GM19438 (cell line): ENCODE data around the gene NF1.
"Not testable (repeated sequence)": the region's sequence is repeated elsewhere in the genome, so short reads cannot be mapped to it uniquely, and the experiment has no call there.

Experiments
- ATAC-seq: cut with Tn5 transposase; IDR thresholded peaks from one replicate; pipeline ENCODE4 v1.9.1; 2021; ENCODE audit warnings: low read depth; ENCODE audit not compliant: unreplicated experiment

NF1 gene

DNA sequence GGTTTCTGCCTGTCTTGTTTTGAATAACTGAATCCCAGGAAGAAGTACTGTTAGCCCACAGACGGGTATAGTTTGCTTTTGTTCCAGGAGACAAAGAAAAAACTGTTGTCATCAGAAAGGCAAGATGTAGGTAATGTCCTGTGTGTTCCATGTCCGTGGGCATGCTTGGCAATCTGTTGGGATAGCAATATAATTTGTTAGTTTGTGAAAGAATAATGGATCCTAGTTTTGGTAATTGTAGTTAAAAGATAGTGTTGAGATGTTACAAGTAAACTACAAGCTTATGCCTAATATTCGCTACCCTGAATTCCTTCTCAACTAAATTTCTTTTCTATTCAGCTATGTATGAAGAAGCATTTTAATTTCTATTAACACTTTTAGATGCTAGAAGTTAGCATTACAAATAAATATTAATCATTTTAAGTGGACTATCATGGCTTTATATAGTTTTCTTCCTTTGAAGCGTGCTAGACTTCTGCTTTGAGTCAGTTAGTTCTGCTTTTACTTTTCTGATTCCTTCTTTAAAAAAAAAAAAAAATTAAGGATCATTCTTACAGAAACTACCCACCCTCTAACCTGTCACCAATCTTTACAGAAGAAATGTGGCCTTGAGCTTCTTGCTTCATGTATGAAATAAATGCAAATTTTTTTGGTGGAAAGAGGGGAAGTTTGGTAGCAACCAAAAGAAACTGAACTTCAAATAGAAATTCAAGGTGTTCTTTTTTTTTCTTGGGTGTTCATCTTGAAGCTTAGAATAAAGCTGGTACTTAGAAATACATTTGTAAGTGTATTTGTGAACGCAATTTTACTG lies 224.3 kb downstream of the NF1 start:
- ATAC-seq: no peak

DNA sequence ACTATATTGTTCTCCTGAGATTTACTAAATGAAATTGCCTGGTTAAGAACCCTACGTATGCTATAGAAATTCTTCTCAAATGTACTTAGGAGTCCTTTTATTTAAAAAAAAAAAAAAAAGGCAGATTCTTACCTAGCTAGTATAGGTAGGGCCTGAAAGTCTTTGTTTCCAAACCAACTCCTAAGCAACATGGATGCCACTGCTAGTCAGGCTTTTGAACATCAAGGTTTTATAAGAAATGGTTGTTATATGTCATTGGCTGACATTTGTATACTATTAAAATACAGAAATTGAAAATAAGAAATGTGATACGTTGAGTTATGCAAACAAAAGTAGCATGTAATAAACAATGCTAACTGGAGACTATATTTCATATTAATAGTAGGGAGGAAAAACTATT lies 225.5 kb downstream of the NF1 start:
- no peak for ATAC-seq

DNA sequence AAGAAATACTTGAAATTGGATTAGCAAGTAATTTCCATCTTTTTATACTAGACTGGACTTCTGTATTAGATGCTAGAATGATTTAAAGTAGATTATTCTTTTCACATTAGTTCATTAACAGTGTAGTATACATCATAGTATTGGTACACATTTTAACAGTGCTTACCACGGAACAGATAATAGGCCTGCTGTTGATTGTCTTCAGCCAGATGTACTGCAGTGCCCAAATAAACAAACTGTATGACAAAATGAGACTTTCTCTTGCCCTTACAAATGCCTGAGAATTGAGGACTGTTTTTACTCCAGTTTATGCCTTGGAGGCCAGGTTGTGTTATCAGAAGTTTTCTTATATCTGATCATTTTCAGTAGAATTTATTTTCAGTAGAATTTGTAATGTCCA lies 226.0 kb downstream of the NF1 start:
- no peak for ATAC-seq

DNA sequence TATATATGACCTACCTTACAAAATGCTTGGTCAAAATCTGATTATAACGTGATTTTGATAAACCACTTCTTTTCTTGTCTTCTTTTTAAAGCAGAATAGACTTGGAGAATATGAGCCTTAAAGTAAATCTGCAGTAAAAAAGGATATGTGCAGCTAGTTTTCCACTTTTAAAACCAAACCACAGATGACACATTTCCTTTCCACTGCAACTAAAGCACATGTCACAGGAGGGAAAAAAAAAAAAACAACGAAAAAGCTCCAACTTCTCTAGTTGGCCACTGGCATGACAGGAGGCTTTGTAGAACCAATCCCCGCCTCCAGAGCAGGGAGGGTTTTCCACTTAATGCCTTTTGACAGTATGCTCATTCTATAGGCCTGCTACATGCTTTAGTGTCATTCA lies 226.7 kb downstream of the NF1 start, which contains the start of gene EVI2A:
EVI2A (minus strand) TSS at position 142 of the 400 bp plus-strand sequence. CDS start 2,609 bp downstream, outside the sequence.
- no peak for ATAC-seq

DNA sequence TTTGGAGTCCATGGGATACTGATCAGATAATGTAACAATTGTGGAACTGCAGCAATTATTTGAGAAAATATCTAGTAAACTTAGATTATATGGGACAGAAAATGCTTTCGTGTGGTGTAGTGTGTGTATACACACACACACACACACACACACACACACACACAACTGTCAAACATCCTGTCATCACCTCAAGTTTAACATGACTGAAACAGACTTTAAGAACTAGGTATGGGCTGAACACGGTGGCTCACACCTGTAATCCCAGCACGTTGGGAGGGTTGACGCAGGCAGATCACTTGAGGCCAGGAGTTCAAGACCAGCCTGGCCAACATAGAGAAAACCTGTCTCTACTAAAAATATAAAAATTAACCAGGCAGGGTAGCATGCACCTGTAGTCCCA lies 227.2 kb downstream of the NF1 start:
- no peak for ATAC-seq

DNA sequence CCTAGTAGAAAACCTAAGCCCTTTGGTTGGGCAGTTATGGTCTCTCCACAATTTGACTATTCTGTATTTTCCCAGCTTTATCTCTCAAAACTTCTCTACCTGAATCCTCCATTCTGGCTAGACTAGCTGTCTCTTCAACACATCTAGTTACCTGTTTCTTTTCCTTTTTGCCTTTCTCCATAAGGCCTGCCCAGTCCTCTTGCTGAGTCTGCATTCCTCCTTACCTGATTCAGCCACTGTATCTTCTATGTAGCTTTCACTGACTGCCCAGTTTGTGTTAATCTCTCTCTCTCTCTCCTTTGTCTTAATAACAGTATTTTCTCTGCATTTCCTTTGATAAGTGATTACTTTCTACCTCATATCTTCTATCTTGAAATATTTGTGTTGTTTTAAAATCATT lies 228.8 kb downstream of the NF1 start:
- no peak for ATAC-seq

DNA sequence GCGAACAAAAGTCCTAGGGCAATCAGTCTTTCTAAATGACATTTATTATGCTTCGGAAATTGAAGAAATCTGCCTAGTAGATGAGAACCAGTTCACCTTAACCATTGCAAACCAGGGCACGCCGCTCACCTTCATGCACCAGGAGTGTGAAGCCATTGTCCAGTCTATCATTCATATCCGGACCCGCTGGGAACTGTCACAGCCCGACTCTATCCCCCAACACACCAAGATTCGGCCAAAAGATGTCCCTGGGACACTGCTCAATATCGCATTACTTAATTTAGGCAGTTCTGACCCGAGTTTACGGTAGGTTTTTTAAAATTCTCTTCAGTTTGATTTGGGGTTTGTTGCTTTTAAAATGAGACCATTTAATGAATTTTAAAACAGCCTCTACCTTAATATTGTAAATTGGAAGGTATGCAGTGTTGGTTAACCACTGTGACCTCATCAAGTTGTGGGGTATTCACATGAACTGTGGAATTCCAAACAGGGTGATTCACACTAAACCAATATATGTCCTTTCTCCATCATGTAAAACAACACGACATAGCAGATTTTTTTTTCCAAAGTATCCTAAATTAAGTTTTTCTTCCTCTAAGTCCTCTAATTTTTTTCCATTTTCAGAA lies 232.9 kb downstream of the NF1 start:
- no peak for ATAC-seq

DNA sequence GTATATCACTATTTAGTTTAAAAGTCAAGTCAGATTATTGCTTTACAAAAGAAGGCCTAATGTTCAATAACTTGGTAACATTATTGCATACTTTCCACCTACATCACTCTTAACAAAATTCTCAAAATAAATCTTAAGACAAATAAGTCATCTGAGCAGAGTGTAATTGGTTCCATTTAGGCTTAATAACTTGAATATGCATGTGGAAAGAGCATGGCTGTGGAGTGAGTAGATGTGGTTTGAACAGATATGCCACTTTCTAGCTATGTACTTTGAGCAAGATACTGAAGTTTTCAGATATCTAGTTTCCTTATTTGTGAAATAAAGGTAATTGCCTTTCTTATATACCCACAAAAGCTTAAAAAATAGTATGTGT lies 233.4 kb downstream of the NF1 start:
- no peak for ATAC-seq

DNA sequence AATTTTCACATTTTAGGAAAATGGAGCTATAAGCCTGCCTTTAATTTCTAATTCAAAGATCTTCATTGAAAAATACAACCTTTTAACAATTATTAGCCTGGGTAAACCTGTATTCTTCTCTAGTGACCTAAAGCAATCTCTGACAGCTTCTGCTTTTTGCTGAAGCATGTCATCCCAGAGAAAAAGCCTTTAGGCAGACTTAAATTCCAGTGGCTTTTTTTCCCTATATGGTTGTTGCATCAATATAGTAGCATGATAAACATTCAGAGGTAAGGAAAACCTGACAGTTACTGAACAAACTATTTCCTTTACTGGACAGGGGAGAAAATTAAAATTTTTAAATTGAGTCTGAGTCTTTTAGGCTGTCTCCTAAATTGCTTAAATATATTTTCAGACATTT lies 234.4 kb downstream of the NF1 start:
- no peak for ATAC-seq

DNA sequence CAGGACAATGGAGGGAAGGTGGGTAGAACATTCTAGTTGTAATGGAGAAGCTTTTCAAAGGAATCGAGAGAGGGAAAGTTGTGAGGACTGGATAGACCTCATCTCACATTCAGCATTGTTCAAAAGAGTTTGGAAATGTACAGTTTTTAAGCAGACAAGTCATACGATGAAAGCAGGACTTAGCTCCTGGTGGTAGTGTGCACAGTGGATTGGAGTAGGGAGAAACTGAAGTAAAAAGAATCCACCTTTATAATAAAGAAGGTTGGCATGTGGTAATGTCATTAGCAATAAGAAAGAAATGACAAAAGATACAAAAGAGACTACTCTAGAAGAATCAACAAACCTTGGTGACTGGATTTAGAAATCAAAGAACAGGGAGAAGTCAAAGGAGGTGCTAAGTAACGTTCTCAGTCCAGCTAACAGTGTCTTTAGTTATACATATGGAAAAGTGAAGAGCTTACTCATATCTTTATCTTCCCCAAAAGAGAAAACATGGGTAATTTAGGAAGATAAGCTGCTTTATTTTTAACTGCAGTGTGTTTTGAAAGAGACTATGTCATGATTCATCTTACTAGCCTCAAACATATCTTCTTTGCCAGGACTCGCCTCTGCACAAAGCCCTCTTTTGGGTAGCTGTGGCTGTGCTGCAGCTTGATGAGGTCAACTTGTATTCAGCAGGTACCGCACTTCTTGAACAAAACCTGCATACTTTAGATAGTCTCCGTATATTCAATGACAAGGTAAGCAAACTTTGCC lies 245.3 kb downstream of the NF1 start:
- no peak for ATAC-seq

DNA sequence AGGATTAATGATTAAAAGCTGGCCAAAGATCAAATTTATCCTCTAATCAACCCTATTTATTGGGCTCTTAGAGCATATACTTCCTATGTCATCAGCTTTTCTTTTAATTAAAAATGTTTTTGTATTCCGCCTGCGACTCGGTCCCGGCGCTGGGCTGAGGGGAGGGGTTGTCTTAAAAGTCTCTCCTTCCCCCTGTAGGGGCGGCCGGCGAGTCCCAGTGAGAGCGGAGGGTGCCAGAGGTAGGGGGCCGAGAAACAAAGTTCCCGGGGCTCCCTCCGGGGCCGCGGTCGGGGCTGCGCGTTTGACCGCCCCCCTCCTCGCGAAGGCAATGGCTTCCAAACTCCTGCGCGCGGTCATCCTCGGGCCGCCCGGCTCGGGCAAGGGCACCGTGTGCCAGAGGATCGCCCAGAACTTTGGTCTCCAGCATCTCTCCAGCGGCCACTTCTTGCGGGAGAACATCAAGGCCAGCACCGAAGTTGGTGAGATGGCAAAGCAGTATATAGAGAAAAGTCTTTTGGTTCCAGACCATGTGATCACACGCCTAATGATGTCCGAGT lies 250.5 kb downstream of the NF1 start:
- ATAC-seq: not testable (repeated sequence)

DNA sequence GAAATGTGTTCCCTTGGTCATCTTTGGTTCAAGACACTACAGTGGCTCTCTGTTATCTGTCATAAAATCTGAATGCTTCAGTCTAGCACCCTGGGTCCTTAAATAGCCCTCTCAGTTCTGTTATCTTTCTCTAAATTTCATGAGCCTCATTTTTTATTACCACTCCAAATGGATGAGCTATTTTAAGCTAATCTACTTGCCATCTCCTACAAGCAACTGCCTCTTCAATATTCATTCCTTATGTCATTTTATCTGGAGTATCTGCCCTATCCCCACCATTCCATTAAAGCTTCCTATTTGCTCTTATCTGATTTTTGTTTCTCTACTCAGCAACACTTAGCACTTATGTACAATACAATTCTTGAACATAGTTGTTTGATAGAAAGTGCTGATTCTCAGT lies 254.7 kb downstream of the NF1 start:
- ATAC-seq: no peak

DNA sequence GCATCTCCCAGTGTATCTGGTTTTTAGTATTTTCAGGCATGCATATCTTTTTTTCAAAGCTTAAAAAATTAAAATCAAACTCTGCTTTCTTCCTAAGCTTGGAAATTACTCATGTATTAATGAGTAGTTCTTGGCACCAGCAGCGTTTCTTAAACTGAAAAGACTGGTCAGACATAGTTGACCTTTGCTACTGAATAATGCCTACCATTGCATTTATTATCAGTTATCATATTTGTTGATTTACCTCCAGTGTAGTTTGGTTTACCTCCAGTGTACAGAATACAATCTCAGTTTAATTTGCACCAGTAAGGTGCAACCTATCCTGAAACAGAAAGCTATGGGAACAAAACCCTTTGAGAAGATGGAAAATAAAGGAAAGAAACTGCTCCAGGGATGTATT lies 261.2 kb downstream of the NF1 start:
- no peak for ATAC-seq

DNA sequence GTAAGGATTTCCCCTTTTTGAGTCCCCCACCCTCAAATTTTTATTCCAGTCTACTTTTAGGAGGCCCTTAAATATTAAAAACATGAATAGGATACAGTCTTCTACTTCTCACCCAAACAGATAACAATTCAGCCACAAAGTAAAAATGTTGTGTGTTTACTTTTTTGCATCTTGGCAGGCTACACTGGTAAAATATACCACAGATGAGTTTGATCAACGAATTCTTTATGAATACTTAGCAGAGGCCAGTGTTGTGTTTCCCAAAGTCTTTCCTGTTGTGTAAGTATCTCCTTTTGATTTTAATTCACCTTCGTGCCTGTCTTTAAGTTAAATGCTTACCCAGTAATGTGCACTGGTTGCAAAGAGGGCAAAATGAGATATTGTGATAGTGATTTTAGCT lies 262.3 kb downstream of the NF1 start:
- ATAC-seq: no peak

DNA sequence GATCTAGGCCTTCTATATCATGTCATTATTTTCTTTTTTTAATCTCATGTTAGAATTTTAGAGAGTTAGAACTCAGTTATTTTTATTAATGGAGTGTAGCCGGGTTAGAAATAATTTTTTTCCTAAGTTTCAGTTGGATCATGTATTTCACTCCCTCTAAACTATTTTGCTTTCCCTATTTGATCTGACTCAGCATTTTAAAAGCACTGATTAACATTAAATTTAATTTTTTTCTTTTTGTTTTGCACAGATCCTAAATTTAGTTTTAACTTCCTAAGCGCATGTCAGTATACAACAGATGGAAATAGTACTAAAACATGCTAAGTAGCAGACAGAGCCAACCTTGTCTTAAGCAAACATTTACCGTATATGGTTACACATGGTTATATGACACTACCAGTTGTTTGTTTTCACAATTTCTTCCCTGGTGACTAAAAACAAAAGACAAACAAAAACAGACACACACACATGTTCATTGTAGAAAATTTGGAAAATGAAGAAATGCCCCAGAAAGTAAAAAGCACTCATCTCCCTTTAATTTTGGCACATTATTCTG lies 263.1 kb downstream of the NF1 start:
- ATAC-seq: no peak

DNA sequence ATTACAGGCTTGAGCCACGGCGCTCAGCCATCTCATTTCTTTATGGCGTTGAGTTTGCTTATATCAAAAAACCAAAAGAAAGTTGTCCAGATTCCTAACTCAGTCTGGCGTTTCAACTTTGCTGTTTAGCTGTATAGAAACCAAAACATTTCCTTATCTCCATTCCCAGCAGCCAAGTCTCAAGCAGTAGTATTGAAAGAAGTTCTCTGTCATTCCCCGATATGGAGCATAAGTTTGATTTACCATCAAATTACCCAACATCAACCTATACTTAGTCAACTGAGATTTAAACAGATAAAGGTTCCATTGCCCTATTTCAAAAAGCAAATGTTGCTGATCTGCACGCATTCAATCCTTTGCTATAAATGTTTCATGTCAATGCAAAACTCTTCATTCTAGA lies 269.2 kb downstream of the NF1 start:
- ATAC-seq: no peak

DNA sequence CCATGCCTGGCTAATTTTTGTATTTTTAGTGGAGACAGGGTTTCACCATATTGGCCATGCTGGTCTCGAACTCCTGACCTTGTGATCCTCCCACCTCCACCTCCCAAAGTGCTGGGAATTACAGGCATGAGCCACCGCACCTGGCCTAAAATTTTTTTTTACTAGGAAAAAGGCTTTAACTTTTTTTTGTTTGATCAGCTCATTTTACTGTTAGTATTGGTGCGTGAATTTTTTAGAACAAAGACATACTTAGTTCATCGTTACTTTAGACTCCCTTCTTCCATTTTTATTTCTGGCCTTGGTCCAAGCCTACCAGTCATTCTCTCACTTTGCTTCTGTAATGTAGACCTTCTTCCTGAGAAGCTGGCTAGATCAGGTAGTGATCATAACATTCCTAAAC lies 271.3 kb downstream of the NF1 start:
- no peak for ATAC-seq

DNA sequence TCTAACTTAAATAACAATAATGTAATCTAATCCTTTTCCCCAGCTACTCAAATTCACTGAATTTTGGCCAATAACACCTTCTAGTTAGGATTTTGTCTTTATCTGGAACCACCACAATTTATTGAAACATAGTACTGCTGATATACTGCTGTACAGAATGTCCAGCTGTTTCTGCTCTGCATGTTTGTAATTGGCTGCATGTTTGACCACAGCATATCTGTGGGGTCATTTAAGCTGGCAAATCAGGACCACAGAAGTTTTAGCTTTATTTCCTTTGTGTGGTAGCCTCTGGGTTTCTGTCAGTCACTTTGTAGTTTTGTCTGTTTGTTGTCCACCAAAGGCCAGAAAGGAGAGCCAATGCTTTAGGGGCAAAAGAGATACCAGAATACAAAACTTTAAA lies 274.5 kb downstream of the NF1 start:
- no peak for ATAC-seq

DNA sequence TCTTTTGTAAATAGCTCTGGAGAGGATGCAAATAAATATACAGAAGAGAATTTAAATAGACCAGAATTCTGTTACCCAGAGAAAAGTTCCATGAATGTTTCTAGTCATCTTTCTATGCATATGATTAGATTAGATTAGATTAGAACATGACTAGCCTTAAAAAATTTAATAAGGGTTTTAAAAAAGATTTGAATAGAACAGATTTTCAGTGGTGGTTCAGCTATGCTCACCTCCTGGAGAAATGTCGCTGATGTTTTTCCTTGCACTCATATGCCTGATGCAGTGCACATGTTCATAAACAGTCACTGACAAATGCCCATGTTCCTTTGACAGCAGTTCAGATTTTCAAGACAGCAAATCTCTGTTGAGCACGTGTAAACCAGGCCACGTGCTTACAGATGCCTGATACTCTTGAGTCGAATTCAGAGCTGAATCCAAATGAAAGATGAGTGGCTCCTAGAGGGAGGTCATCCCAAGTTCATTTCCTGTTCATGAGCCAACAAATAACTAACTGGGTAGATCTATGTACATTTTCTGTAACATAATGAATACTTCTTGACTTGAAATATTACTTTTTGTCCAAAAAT lies 276.8 kb downstream of the NF1 start:
- ATAC-seq: no peak
